ENCODE results near the gene OGFRL1.

OGFRL1 gene

DNA sequence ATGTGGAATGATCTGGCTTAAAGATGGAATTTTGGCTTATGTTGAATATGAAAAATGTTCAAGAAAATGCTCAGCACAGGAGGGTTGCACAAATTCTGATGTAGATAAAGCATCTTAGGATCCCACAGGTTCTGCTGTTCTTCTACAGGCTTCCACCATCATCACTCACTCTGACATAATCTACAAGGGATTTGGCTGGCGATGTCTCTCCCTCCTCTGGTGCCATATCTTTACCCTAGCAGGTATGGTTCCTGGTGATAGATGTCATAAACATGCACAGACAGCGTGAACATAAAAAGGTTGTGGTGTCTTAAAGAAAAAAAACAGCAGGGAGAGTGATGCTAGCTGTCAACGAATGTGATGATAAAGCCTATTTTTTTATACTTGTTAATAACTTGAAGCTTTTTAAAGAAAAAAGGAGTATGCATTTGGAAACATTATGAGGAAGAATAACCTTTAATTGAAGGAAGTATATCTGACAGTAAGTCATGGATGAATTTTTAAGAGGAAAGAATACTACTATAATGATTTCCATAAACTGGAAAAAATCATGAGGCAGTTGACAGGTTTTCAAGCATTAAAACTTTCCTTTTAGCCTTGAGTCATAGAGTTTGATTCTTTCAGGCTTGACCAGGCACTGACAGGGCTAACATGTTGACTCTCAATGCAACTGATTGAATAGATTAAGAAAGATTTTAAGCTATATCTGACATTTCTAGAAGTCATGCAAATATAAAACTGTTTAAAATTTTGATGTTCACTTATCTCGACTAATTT lies 50.1 kb downstream of the OGFRL1 start:
- H3K9me2 ChIP-seq (replicated peaks; ENCODE audit: insufficient read depth, low read length), result no peaks in the 10 kb centered on the region
- no peak overlapping the region for H2AFZ ChIP-seq (ENCODE audit: low read depth, low read length, severe bottlenecking)
- no peak overlapping the region for H3K4me2 ChIP-seq (ENCODE audit: low read depth, low read length, poor library complexity, severe bottlenecking)
- no peak overlapping the region for H3K4me3 ChIP-seq (ENCODE audit: insufficient read depth, low read length, poor library complexity, severe bottlenecking)
- H4K20me1 ChIP-seq (ENCODE audit: low read depth, low read length), result no peaks in the 10 kb centered on the region
- no peaks in the 10 kb centered on the region for H3K9me3 ChIP-seq (ENCODE audit: insufficient read depth, low read length)
- no peak overlapping the region for H3K27ac ChIP-seq (ENCODE audit: low read depth, low read length)
- no peak overlapping the region for H3K9ac ChIP-seq (ENCODE audit: low read length)
- H3K79me2 ChIP-seq (ENCODE audit: insufficient read depth, low read length), result no peaks in the 10 kb centered on the region
- H3K36me3 ChIP-seq (ENCODE audit: low read length), result no peaks in the 10 kb centered on the region
- TF ChIP-seq, protein P1, sequence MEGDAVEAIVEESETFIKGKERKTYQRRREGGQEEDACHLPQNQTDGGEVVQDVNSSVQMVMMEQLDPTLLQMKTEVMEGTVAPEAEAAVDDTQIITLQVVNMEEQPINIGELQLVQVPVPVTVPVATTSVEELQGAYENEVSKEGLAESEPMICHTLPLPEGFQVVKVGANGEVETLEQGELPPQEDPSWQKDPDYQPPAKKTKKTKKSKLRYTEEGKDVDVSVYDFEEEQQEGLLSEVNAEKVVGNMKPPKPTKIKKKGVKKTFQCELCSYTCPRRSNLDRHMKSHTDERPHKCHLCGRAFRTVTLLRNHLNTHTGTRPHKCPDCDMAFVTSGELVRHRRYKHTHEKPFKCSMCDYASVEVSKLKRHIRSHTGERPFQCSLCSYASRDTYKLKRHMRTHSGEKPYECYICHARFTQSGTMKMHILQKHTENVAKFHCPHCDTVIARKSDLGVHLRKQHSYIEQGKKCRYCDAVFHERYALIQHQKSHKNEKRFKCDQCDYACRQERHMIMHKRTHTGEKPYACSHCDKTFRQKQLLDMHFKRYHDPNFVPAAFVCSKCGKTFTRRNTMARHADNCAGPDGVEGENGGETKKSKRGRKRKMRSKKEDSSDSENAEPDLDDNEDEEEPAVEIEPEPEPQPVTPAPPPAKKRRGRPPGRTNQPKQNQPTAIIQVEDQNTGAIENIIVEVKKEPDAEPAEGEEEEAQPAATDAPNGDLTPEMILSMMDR (IDR thresholded peaks at IDR 0.05; ENCODE audit: insufficient read depth, low read length, poor library complexity, severe bottlenecking), result no peak
- no peak for TF ChIP-seq EZH2phosphoT487 (conservative IDR thresholded peaks at IDR 0.05; ENCODE audit: low read length)
- no peaks in the 10 kb centered on the region for H3K27me3 ChIP-seq (ENCODE audit: low read length)
- H3F3A ChIP-seq (ENCODE audit: insufficient read depth), result no peaks in the 10 kb centered on the region

DNA sequence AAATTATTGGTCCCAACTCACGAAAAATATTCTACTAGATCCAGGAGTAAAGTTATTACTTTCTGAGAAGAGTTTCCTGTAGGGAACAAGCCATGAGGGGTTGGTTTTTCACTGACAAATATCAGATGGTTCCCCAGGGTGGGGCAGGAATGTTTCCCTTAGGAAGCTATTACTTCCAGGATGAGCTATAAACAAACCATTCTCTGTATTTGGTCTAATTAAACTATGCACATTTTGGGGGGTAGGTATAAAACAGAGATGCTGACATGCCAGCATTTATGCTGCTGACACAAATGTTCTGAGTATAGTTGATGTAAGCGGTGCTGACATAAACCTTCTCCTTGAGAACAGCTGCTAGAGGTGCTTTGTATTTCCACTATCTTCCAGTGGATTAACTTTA lies 54.2 kb downstream of the OGFRL1 start:
- TF ChIP-seq, protein P1 (IDR thresholded peaks at IDR 0.05; ENCODE audit: insufficient read depth, low read length, poor library complexity, severe bottlenecking), result no peak
- TF ChIP-seq EZH2phosphoT487 (conservative IDR thresholded peaks at IDR 0.05; ENCODE audit: low read length), result no peak
- Histone ChIP-seq H3K9ac (ENCODE audit: low read length) (no peak overlapping the region), H2AFZ (ENCODE audit: low read depth, low read length, severe bottlenecking) (no peak overlapping the region), H3F3A (ENCODE audit: insufficient read depth) (no peaks in the 10 kb centered on the region), H3K27me3 (ENCODE audit: low read length) (no peaks in the 10 kb centered on the region), H3K79me2 (ENCODE audit: insufficient read depth, low read length) (no peaks in the 10 kb centered on the region), H3K27ac (ENCODE audit: low read depth, low read length) (no peak overlapping the region), H3K9me3 (ENCODE audit: insufficient read depth, low read length) (no peaks in the 10 kb centered on the region), H3K4me2 (ENCODE audit: low read depth, low read length, poor library complexity, severe bottlenecking) (no peak overlapping the region), H3K4me3 (ENCODE audit: insufficient read depth, low read length, poor library complexity, severe bottlenecking) (no peak overlapping the region), H3K36me3 (ENCODE audit: low read length) (no peaks in the 10 kb centered on the region), H3K9me2 (replicated peaks; ENCODE audit: insufficient read depth, low read length) (no peaks in the 10 kb centered on the region), H4K20me1 (ENCODE audit: low read depth, low read length) (no peaks in the 10 kb centered on the region)

DNA sequence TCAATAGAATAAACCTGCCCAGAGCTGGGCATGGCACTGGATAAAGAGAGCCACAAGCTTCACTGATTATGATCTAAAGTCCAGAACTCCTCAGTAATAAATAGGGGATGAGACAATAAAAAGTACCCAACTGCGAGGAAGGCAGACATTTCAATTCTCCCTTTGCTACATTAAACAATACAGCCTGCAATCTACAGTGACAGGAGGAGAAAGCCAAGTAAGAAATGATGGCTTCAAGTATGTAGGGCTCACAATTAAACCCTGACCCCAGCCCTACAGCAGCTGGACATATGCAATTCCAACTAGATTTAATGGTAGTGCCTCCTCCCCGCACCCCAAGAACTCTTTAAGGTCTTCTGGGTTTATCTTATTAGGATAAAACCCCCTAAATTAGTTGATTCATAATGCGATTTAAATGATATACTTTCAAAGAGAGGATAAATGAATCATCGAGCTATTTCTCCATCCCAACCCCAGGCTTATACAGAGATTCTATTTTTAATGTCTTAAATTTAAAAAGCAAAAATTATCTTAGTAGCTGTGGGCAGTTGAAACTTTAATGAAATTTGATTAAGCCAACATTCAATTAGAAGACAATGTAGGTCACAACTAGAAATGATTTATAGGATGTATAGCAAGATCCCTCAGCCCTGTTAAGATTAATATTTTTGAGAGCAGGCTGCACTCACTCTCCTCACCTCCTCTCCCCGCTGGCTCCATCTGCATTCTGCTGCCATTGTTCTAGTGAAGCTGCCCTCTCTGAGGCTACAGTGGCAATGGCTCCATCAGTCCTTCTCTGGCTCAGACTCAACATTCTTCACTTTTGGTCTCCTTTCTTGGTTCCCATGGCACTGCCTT lies 57.1 kb downstream of the OGFRL1 start:
- H3K79me2 ChIP-seq (ENCODE audit: insufficient read depth, low read length), result no peaks in the 10 kb centered on the region
- no peak overlapping the region for H2AFZ ChIP-seq (ENCODE audit: low read depth, low read length, severe bottlenecking)
- no peak overlapping the region for H3K27ac ChIP-seq (ENCODE audit: low read depth, low read length)
- no peak for TF ChIP-seq EZH2phosphoT487 (conservative IDR thresholded peaks at IDR 0.05; ENCODE audit: low read length)
- TF ChIP-seq, protein P1 (IDR thresholded peaks at IDR 0.05; ENCODE audit: insufficient read depth, low read length, poor library complexity, severe bottlenecking), result no peak
- no peaks in the 10 kb centered on the region for H4K20me1 ChIP-seq (ENCODE audit: low read depth, low read length)
- no peak overlapping the region for H3K4me3 ChIP-seq (ENCODE audit: insufficient read depth, low read length, poor library complexity, severe bottlenecking)
- H3K27me3 ChIP-seq (ENCODE audit: low read length), result no peaks in the 10 kb centered on the region
- no peaks in the 10 kb centered on the region for H3F3A ChIP-seq (ENCODE audit: insufficient read depth)
- no peak overlapping the region for H3K9ac ChIP-seq (ENCODE audit: low read length)
- H3K4me2 ChIP-seq (ENCODE audit: low read depth, low read length, poor library complexity, severe bottlenecking), result no peak overlapping the region
- H3K36me3 ChIP-seq (ENCODE audit: low read length), result no peaks in the 10 kb centered on the region
- no peaks in the 10 kb centered on the region for H3K9me3 ChIP-seq (ENCODE audit: insufficient read depth, low read length)
- no peaks in the 10 kb centered on the region for H3K9me2 ChIP-seq (replicated peaks; ENCODE audit: insufficient read depth, low read length)

Data from SU-DHL-6 (cell line).